Anterior cingulate cortex (tissue), 58 donors: ENCODE measurements around the gene FOXRED1.
A peak's percentile ranks its signal among the peaks of the same experiment; 100 is the strongest.
"Not testable (repeated sequence)": the region's sequence is repeated elsewhere in the genome, so short reads cannot be mapped to it uniquely, and the experiment has no call there.

Experiments
- DNase-seq, 58 donors: peaks; one replicate each; lab custom pipeline; 2025; lab: John Stamatoyannopoulos, UW

FOXRED1 gene

GRCh38 chr11:126268708-126269579 is at the start of gene FOXRED1, which contains the start of gene SRPRA:
TSS of gene FOXRED1 (plus strand) at chr11:126269154. CDS start at chr11:126269207, 53 bp downstream.
TSS of gene SRPRA (minus strand) at chr11:126268895. CDS start at chr11:126268804, 91 bp downstream.
- DNase-seq, result peak; percentile 89 to 100 (median 99)

GRCh38 chr11:126219547-126219946 is 49.4 kb upstream of the FOXRED1 start:
- no peak for DNase-seq

- DNase-seq, result peak in 3 of 58 donors; percentile 9 to 35 (median 20)
These were observed 44.2 kb upstream of the FOXRED1 start for GRCh38 chr11:126224647-126225294.

GRCh38 chr11:126225295-126225665 is 43.7 kb upstream of the FOXRED1 start:
- DNase-seq, result no peak

- DNase-seq, result no peak
These were observed 42.4 kb upstream of the FOXRED1 start for GRCh38 chr11:126226334-126227084.

GRCh38 chr11:126229858-126230540 is 39.0 kb upstream of the FOXRED1 start:
- no peak for DNase-seq

GRCh38 chr11:126231725-126232459 is 37.1 kb upstream of the FOXRED1 start:
- DNase-seq, result peak in 1 of 58 donors; percentile 6

GRCh38 chr11:126232683-126233082 is 36.3 kb upstream of the FOXRED1 start:
- no peak for DNase-seq

- DNase-seq, result no peak
These were observed 35.6 kb upstream of the FOXRED1 start for GRCh38 chr11:126233391-126233790.

GRCh38 chr11:126246636-126247035 is 22.3 kb upstream of the FOXRED1 start:
- no peak for DNase-seq

GRCh38 chr11:126253265-126253664 is 15.7 kb upstream of the FOXRED1 start:
- DNase-seq, result no peak

GRCh38 chr11:126254819-126255218 is 14.1 kb upstream of the FOXRED1 start:
- no peak for DNase-seq

GRCh38 chr11:126255507-126255906 is 13.4 kb upstream of the FOXRED1 start:
- DNase-seq, result not testable (repeated sequence)

GRCh38 chr11:126256216-126256615 is 12.7 kb upstream of the FOXRED1 start:
- no peak for DNase-seq

- DNase-seq, result no peak
These were observed 11.8 kb upstream of the FOXRED1 start for GRCh38 chr11:126257144-126257543.

- DNase-seq, result peak in 1 of 58 donors; percentile 35
These were observed 11.2 kb upstream of the FOXRED1 start for GRCh38 chr11:126257764-126258163.

GRCh38 chr11:126262216-126262615 is 6.7 kb upstream of the FOXRED1 start:
- DNase-seq, result no peak

GRCh38 chr11:126263489-126263888 is 5.5 kb upstream of the FOXRED1 start:
- no peak for DNase-seq

GRCh38 chr11:126265811-126266210 is 3.1 kb upstream of the FOXRED1 start:
- no peak for DNase-seq

- DNase-seq, result no peak
These were observed 1.3 kb upstream of the FOXRED1 start for GRCh38 chr11:126267650-126268049.
